GM12878 (cell line): ENCODE data around the gene NOL8.

Source experiments
- JUND ChIP-seq: IDR thresholded peaks from 2 replicates; pipeline ENCODE4 v1.6.1; 2012; ENCODE audit warnings: low read depth, mild to moderate bottlenecking, low read length, improper control_type of control experiment, moderate library complexity
- NFYB ChIP-seq: IDR thresholded peaks from 2 replicates; pipeline ENCODE4 v1.6.1; 2011; ENCODE audit warnings: low read depth, mild to moderate bottlenecking, low read length, improper control_type of control experiment, moderate library complexity; ENCODE audit not compliant: insufficient read depth
- POLR2A ChIP-seq: IDR thresholded peaks from 2 replicates; pipeline ENCODE4 v1.6.1; 2011; ENCODE audit warnings: low read depth, mild to moderate bottlenecking, low read length
- SIX5 ChIP-seq: IDR thresholded peaks from 2 replicates; pipeline ENCODE4 v1.6.1; 2011; ENCODE audit warnings: mild to moderate bottlenecking, low read depth, low read length, moderate library complexity; ENCODE audit not compliant: severe bottlenecking
- SPI1 ChIP-seq: IDR thresholded peaks from 2 replicates; pipeline ENCODE4 v1.6.1; 2011; ENCODE audit warnings: low read depth, mild to moderate bottlenecking, low read length, moderate library complexity, borderline replicate concordance; ENCODE audit not compliant: insufficient read depth
- SREBF1 ChIP-seq: IDR thresholded peaks from 2 replicates; pipeline ENCODE4 v1.6.1; 2012; ENCODE audit warnings: mild to moderate bottlenecking, low read length
- TCF3 ChIP-seq: IDR thresholded peaks from 2 replicates; pipeline ENCODE4 v1.6.1; 2012; ENCODE audit warnings: low read depth, mild to moderate bottlenecking, low read length, borderline replicate concordance; ENCODE audit not compliant: insufficient read depth
- TF ChIP-seq, protein P1 (sequence below), 3 experiments: IDR thresholded peaks in 2 of 3; conservative IDR thresholded peaks in 1 of 3; 2 replicates each; pipeline ENCODE4 v1.5.1; 2011; ENCODE audit warnings: low read depth in 3 of 3, low read length in 3 of 3, mild to moderate bottlenecking in 3 of 3, control low read depth in 2 of 3, moderate library complexity in 2 of 3, inconsistent platforms in 1 of 3, mixed read lengths in 1 of 3; ENCODE audit not compliant: control insufficient read depth in 2 of 3, insufficient read depth in 1 of 3; ENCODE audit errors: extremely low read depth in 1 of 3

GRCh38 chr9:92342825-92343488 lies 17.8 kb upstream of the NOL8 start:
- TF ChIP-seq, protein P1, sequence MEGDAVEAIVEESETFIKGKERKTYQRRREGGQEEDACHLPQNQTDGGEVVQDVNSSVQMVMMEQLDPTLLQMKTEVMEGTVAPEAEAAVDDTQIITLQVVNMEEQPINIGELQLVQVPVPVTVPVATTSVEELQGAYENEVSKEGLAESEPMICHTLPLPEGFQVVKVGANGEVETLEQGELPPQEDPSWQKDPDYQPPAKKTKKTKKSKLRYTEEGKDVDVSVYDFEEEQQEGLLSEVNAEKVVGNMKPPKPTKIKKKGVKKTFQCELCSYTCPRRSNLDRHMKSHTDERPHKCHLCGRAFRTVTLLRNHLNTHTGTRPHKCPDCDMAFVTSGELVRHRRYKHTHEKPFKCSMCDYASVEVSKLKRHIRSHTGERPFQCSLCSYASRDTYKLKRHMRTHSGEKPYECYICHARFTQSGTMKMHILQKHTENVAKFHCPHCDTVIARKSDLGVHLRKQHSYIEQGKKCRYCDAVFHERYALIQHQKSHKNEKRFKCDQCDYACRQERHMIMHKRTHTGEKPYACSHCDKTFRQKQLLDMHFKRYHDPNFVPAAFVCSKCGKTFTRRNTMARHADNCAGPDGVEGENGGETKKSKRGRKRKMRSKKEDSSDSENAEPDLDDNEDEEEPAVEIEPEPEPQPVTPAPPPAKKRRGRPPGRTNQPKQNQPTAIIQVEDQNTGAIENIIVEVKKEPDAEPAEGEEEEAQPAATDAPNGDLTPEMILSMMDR (IDR thresholded peaks at IDR 0.05 in 2 of 3, conservative IDR thresholded peaks at IDR 0.05 in 1 of 3; ENCODE audit: control insufficient read depth in 2 of 3, extremely low read depth in 1 of 3, insufficient read depth in 1 of 3, low read depth in 3 of 3, low read length in 3 of 3), result no peak
- TF ChIP-seq SPI1, result no peak
- no peak for TF ChIP-seq TCF3
- TF ChIP-seq POLR2A, result no peak
- TF ChIP-seq JUND, result no peak
- no peak for TF ChIP-seq NFYB
- TF ChIP-seq SIX5, result no peak
- no peak for TF ChIP-seq SREBF1
